GM21367 (cell line): ENCODE results near the gene MCOLN2.
"Not testable (repeated sequence)": the region's sequence is repeated elsewhere in the genome, so short reads cannot be mapped to it uniquely, and the experiment has no call there.

Source experiments
- ATAC-seq: cut with Tn5 transposase; IDR thresholded peaks from one replicate; pipeline ENCODE4 v1.9.1; 2021; ENCODE audit not compliant: unreplicated experiment

The MCOLN2 gene

GRCh38 chr1:84996846-84997666 is at the start of gene MCOLN2:
Gene MCOLN2 (minus strand): TSS chr1:84997113. CDS start chr1:84996872, 241 bp downstream.
- ATAC-seq = peak; percentile 39

GRCh38 chr1:85042413-85042812 is 45.5 kb upstream of the MCOLN2 start:
- no peak for ATAC-seq

- no peak for ATAC-seq
These were observed 44.9 kb upstream of the MCOLN2 start for GRCh38 chr1:85041793-85042192.

- no peak for ATAC-seq
These were observed 36.3 kb upstream of the MCOLN2 start for GRCh38 chr1:85033221-85033620.

- no peak for ATAC-seq
These were observed 33.6 kb upstream of the MCOLN2 start for GRCh38 chr1:85030536-85030935.

DNA sequence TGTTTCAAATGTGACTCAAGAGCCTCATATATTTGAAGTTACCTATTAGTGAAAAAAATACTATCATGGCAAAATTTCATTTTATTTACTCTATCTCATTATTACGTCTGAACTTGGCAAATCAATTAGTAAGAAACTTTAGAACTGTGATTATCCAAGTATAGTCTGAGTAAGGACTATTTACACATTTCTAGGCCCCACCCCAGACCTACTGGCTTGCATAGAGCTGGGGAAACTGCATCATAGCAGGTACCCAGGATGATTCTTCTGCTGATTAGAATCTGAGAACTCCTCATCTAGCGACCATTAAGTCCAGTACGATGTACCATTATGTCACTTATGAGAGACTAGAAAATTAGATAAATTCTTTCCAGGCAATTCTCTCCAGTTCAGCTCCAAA is 31.2 kb upstream of the MCOLN2 start:
- ATAC-seq = no peak

DNA sequence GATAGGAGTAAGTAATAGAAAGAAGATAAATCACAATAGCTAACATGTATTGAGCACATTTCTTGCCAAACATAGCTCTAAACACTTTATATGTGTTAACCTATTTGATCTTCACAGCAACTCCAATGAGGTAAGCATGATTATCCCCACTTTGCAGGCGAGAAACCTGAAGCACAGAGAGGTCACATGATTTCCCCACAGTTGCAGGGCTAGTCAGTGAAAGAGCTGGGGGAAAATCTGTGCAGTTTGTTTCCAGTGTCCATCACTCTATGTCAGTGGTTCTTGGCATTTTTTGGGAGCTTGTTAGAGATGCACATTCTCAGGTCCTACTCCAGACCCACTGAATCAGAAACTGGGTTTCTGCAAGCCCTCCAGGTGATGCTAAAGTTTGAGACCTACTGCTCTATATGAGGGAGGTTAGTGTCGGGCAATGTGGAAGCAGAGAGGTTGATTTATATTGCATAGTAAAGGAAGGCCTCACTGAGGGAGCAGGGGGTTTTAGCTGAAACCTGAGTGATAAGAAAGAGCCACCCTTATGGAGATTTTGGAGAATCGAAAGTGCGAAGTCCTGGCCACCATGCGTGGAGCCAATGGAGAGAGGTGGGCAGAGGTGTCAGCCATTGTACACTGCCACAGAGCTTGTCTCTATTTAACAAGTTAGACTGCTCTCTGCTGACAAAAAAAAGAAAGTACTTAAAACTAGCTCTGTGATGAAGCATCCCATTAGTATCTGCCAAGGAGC is 30.5 kb upstream of the MCOLN2 start:
- ATAC-seq = peak; percentile 78

DNA sequence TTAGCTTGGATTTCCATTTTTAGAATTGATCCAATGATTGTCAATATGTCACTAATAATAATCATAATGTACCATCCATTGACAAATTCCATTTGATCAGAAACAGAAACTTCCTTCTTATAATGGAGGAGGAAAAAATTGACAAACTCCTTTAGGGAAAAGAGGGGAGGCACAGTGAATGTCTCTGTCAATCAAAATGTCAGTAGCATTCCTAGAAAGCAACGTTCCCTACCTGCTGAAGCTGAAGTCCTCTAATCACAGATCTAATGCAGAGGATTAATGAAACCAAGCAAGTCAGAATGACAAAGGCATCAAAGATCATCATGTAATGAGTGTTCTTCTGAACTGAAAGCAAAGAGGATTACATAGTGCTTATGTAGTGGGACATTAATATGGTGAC is 29.0 kb upstream of the MCOLN2 start:
- ATAC-seq = no peak

DNA sequence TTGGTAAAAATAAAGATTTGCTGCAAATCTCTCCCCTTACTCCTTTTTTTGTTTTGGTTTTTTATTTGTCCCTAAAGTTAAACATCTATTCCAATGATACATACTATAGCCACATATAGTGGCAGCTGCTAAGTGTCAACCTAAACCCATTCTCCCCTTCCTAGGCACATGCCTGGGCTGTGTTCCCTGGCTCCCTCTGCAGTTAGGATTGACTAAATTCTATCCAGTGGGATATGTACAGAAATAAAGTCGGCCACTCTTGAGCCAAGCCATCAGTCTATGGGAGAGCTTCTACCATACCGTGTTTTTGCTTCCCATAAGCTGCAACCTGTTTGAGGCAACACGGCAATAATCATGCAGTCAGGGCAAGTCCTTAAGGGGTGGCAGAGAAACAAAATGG is 27.8 kb upstream of the MCOLN2 start:
- no peak for ATAC-seq

DNA sequence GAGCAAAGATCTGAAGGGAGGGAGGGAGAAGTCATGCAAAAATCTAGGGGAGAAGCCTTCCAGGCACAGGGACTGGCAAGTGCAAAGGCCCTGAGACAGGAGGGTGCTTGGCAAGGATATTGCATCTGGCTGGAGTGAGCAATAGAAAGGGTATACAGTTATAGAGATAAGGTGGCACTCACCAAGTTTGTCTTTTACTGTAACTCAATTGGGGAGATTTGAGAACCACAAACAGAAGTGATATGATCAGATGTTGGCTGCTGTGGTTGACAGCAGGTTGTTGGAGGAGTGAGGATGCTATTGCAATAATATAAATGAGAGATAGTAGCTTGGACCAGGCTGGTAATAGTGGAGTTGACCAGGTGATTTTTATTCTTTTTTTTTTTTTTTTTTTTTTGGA is 25.8 kb upstream of the MCOLN2 start:
- ATAC-seq = no peak

DNA sequence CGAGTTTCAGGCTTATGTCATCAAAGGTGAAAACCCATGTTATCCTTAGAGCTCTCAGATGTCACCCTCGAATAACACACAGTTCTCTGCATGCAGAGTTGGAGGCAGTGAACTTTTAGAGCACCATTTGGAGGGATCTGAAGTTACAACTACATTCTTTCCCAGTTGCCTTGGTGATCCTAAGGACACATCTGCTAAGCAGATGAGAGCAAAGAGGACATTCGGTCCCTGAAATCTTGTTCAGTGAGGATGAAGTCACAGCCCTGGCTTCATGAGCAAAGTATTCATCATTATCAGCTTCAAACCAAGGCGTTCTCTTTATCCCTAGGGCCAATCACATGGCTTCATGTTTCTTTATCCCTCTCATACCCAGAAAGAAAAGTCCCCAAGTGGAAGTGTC is 23.1 kb upstream of the MCOLN2 start:
- ATAC-seq = no peak

GRCh38 chr1:85015826-85016225 is 18.9 kb upstream of the MCOLN2 start:
- ATAC-seq = no peak

- not testable (repeated sequence) for ATAC-seq
These were observed 8.7 kb upstream of the MCOLN2 start for GRCh38 chr1:85005641-85006040.

GRCh38 chr1:85001742-85002141 is 4.8 kb upstream of the MCOLN2 start:
- ATAC-seq = no peak

DNA sequence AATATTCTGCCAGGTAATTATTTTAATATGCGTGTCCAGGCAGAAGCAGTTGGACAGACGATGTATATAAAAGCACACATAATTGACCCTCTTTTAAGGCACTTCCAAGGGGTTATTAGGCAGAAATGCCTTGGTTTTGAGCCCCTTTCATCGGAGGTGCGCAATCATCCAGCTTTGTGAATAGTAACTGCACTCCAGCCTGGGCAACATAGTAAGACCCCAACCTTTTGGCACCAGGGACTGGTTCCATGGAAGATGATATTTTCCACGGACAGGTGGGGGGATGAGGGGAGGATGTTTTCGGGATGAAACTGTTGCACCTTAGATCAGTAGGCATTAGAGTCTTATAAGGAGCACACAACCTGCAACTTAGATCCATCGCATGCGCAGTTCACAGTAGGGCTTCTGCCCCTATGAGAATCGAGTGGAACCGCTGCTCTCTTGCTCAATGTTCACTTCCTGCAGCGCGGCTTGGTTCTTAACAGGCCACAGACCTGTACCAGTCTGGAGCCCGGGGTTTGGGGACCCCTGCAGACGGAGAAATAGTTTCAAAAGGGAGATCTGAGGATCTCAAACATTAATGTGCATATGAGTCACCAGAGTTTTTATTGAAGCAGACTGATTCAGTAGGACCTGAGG is 1.8 kb upstream of the MCOLN2 start:
- ATAC-seq = no peak

- no peak for ATAC-seq
These were observed 1.0 kb upstream of the MCOLN2 start for GRCh38 chr1:84997667-84998600.

DNA sequence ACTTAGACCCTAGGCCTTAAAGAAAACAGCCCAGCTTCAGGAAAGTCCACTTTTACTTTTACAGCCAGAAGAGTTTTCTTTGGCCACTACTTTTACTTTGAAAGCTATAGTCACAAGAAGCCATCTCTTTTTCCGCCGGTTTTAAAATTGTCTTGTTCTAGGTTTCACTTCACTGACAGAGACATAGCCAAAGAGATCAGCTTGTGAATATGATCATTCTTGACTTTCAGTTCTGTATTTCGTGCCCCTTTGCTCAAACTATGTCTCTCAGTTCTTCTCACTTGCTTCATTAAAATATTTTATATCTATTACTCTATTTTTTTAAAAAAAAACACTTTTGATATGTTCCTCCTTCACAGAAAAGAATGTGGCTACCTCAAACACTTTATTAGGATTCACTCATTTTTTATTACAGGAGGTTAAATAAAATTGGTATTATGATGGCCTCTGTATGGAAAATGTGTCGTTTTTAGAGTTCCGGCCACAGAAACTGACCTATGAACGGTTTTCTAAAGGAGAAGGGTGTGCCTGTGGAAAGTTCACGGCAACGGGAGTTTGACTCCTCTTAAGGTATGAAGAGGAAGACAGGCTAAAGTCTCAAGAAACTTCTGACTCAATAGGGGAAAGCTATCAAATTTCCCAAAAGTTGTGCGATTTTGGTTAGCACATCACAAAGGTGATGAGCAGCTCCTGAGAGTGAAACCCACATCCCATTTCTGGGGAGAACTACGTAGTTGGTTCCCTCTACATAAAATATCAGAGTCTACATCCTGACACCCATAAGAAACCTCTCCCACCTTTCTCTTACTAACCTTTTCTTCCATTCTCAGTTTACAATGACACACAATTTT is 1.2 kb downstream of the MCOLN2 start:
- ATAC-seq = peak; percentile 45

DNA sequence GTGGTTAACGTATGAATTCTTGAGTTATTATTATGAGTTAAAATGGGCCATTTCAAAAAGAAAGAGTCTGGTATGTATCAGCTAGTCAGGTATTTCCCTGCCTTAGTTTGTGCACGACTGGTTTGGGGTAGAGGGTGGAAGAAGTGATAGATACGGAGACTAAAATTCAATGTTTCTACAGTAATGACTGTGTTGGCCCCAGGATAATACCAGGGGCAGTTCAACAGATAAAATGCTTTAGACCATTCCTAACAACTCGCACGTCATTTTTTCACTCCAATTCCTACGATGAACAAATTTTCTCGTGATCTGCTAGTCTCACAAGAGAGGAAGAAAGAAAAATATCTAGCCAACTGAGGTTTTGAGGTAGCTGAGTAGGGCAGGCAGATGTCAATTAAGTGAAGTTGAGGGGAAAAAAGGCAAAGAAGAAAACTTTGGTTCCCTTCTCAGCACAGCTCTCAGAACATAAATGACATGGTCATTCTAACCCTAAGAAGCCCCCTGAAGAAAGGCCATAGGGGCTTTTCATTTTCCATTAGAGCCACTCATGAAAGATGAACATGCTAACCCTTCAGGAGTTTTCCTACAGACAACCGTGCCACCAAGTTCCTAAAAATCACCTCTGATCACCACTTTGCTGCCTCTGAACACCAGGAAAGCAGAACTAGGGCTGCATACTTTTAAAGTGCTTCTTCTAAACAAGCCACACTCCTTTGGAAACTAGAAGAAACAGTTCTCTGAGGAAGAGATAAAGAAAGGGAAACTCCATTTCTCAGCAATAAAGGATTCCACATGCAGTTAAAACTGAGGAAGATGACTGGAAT is 5.6 kb downstream of the MCOLN2 start:
- no peak for ATAC-seq

DNA sequence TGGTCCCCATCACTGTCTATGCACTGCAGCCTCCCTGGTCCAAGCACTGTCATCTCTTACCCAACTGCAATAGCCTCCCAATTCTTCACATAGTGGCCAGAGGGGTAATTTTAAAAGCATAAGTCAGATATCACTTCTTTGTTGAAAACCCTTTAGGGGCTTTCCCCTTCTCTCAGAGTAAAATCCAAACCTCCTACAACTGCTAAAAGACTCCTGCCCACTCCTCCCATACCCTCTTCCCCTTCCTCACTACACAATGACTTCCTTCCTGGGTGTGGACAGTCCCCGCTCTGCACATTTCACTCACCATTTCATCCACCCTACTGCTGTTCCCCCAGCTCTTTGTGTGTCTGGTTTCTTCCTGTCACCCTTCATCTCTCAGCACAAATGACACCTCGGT is 8.3 kb downstream of the MCOLN2 start:
- ATAC-seq = peak; percentile 44
